ENCODE data around the gene SCAMP1. TPM values are rescaled to one million over a fixed set of nuclear protein-coding genes. Genes with fewer than 3 reads are reported as not detected.

SCAMP1 gene
- total and polyA plus RNA-seq, 2 of the 8 experiments (the other 6 are each of a cell fraction or from before 2014, with no cell fraction given) = 18.6 to 55.9 TPM

GRCh38 chr5:78320401-78320800, 40.0 kb upstream of the SCAMP1 start:
- Histone ChIP-seq H3K4me1 (replicated peaks in 1 of 4; ENCODE audit: control insufficient read depth in 3 of 4, insufficient read depth in 4 of 4, low read length in 3 of 4) (no peaks in the 10 kb centered on the region), H3K79me2 (ENCODE audit: control insufficient read depth in 1 of 2, insufficient read depth in 2 of 2, low read length in 2 of 2) (no peaks in the 10 kb centered on the region), H3K36me3 (ENCODE audit: control insufficient read depth in 2 of 4, insufficient read depth in 4 of 4, low read length in 3 of 4) (no peaks in the 10 kb centered on the region), H3K27me3 (replicated peaks in 1 of 4; ENCODE audit: control insufficient read depth in 3 of 4, extremely low read depth in 1 of 4, insufficient read depth in 3 of 4, low read length in 3 of 4) (no peaks in the 10 kb centered on the region), H2BK15ac (ENCODE audit: low read length) (no peak overlapping the region), H3K56ac (replicated peaks; ENCODE audit: insufficient read length, low read depth, low read length) (no peak overlapping the region), H3K4me3 (ENCODE audit: extremely low read depth in 1 of 4, insufficient read depth in 2 of 4, low read depth in 3 of 4, low read length in 4 of 4) (no peak overlapping the region), H2BK120ac (replicated peaks; ENCODE audit: low read depth, low read length) (no peak overlapping the region), H4K20me1 (replicated peaks in 1 of 2; ENCODE audit: control insufficient read depth in 1 of 2, insufficient read depth in 2 of 2, low read length in 2 of 2) (no peaks in the 10 kb centered on the region), H3K4ac (replicated peaks; ENCODE audit: insufficient read length, low read depth, low read length) (no peak overlapping the region), H3K4me2 (ENCODE audit: insufficient read depth in 1 of 2, low read depth in 2 of 2, low read length in 2 of 2) (no peak overlapping the region), H2BK20ac (ENCODE audit: low read length) (no peak overlapping the region), H3K18ac (ENCODE audit: extremely low read depth, low read length) (no peak overlapping the region), H3K23me2 (ENCODE audit: low read depth, low read length) (no peaks in the 10 kb centered on the region; the same call in 1 of the 2 replicates), H3K23ac (ENCODE audit: insufficient read length) (no peak overlapping the region), H4K5ac (ENCODE audit: insufficient read length, low read depth, low read length) (no peak overlapping the region), H2AFZ (ENCODE audit: low read length) (no peak overlapping the region), H2BK5ac (ENCODE audit: low read depth, low read length) (no peak overlapping the region), H2AK5ac (ENCODE audit: low read depth, low read length) (no peak overlapping the region), H4K8ac (ENCODE audit: extremely low read depth, insufficient read depth, low read length) (no peak overlapping the region), H3K27ac (ENCODE audit: low read depth, low read length) (no peak overlapping the region), H3K9me3 (ENCODE audit: insufficient read depth in 2 of 2, low read depth in 1 of 2, low read length in 1 of 2) (no peaks in the 10 kb centered on the region), H2BK12ac (ENCODE audit: low read depth, low read length) (no peak overlapping the region), H4K91ac (replicated peaks; ENCODE audit: insufficient read length, low read length) (no peak overlapping the region), H3K79me1 (ENCODE audit: low read depth, low read length) (no peaks in the 10 kb centered on the region), H3K9ac (replicated peaks in 1 of 4; ENCODE audit: extremely low read depth in 1 of 4, low read depth in 3 of 4, low read length in 3 of 4) (no peak overlapping the region), H3K14ac (ENCODE audit: insufficient read length) (no peak overlapping the region)
- no peak for DNase-seq (ENCODE audit: low read depth in 1 of 2, low spot score in 2 of 2)
- 39% methylated on average over 2 of the region's 2 CpGs; no CpG with 5 or more reads in 1 of the 2 experiments for WGBS, 2 experiments (ENCODE audit: extremely low coverage in 1 of 2, insufficient coverage in 1 of 2, insufficient read length in 1 of 2, insufficient replicate concordance in 2 of 2, low coverage in 1 of 2, low lambda C conversion rate in 2 of 2, missing lambda C conversion rate in 1 of 2)
- CTCF ChIA-PET (ENCODE audit: partially characterized antibody) = interaction anchor here (0.6 to 2.2 kb wide), 20 partner anchors 10 to 579 kb away, joined by 3 to 7 read pairs (median 4); partner anchors contain the start of gene SCAMP1
- FAIRE-seq = peak; percentile 68
- POLR2A ChIA-PET (ENCODE audit: partially characterized antibody) = interaction anchor here (0.6 to 0.9 kb wide), 2 partner anchors 26 to 39 kb away, joined by 4 to 5 read pairs; partner anchors contain the start of gene AP3B1
- TF ChIP-seq BRCA1 (IDR thresholded peaks at IDR 0.05; ENCODE audit: low read depth, low read length) = no peak
- no peak for TF ChIP-seq CHD1 (IDR thresholded peaks at IDR 0.05; ENCODE audit: low read depth, low read length)
- no peak for TF ChIP-seq ATF3 (IDR thresholded peaks at IDR 0.05; ENCODE audit: insufficient read depth, low read depth, low read length)
- TF ChIP-seq FOSL1 (IDR thresholded peaks at IDR 0.05; ENCODE audit: insufficient read depth, low read depth, low read length) = no peak
- no peak for TF ChIP-seq SIN3A (conservative IDR thresholded peaks at IDR 0.05 in 1 of 2, IDR thresholded peaks at IDR 0.05 in 1 of 2; ENCODE audit: low read depth in 1 of 2, low read length in 2 of 2)
- peak in 2 of 3 experiments; percentile 41 to 53; a peak in 2 of 4 replicates for TF ChIP-seq CTCF (IDR thresholded peaks at IDR 0.05; ENCODE audit: control extremely low read depth in 1 of 3, insufficient read depth in 1 of 3, low read depth in 1 of 3, low read length in 3 of 3)
- TF ChIP-seq CEBPB (IDR thresholded peaks at IDR 0.05; ENCODE audit: low read depth, low read length) = no peak
- TF ChIP-seq PHF8 (conservative IDR thresholded peaks at IDR 0.05; ENCODE audit: low read depth, low read length) = no peak
- peak; percentile 73 to 79 for TF ChIP-seq RAD21 (IDR thresholded peaks at IDR 0.05 in 1 of 2, conservative IDR thresholded peaks at IDR 0.05 in 1 of 2; ENCODE audit: low read depth in 2 of 2, low read length in 2 of 2)
- TF ChIP-seq ZNF274 (IDR thresholded peaks at IDR 0.05; ENCODE audit: borderline replicate concordance, extremely low read depth, low read length) = no peak
